Airway epithelial cell (primary cell): ENCODE measurements around the gene C3orf22. TPM values are rescaled to one million over a fixed set of nuclear protein-coding genes. Genes with fewer than 3 reads are reported as not detected.

Experiments
- total RNA-seq: library from RNA; depleted of rRNA; stranded (reverse); fragments of >200 nt; gene quantifications from 2 replicates; pipeline ENCODE4 v1.2.3, GENCODE V29; 2015

Gene C3orf22, protein sequence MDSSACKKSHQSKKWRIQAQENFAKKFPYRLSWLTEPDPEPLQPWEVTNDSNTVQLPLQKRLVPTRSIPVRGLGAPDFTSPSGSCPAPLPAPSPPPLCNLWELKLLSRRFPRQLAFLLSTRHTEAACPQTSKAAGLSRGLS
- not detected in 2 replicates for total RNA-seq

GRCh38 chr3:126558336-126559071 lies at the start of gene C3orf22:
Gene C3orf22 (minus strand): TSS chr3:126558932. CDS start chr3:126553390, 5,542 bp downstream.

GRCh38 chr3:126523745-126524428 lies 34.8 kb downstream of the C3orf22 start, which contains the start of gene CHST13:
Gene CHST13 (plus strand): TSS chr3:126524155. CDS start chr3:126524333, 178 bp downstream.

GRCh38 chr3:126517291-126517951 lies 41.3 kb downstream of the C3orf22 start, which contains the start of gene UROC1:
Gene UROC1 (minus strand): TSS chr3:126517773. CDS start chr3:126517719, 54 bp downstream.

Other genes starting within 250 kb of the C3orf22 start
- 0.51 and 0.63 TPM in 2 replicates for gene KLF15, start 201.5 kb downstream of the C3orf22 start, total RNA-seq
- not detected in 2 replicates for gene CFAP100, start 164.0 kb downstream of the C3orf22 start, total RNA-seq
- 13.7 and 21.7 TPM in 2 replicates for gene ZXDC, start 83.0 kb downstream of the C3orf22 start, total RNA-seq
- not detected in 2 replicates for gene UROC1, start 41.2 kb downstream of the C3orf22 start, total RNA-seq
- gene CHST13, start 34.8 kb downstream of the C3orf22 start, total RNA-seq, result not detected in 2 replicates
- gene TXNRD3, start 96.2 kb upstream of the C3orf22 start, total RNA-seq, result 9.7 TPM in 2 replicates
- gene CHCHD6, start 145.3 kb upstream of the C3orf22 start, total RNA-seq, result 26.4 and 32.6 TPM in 2 replicates